Measurements from ENCODE around the gene S100A7.

The S100A7 gene

DNA sequence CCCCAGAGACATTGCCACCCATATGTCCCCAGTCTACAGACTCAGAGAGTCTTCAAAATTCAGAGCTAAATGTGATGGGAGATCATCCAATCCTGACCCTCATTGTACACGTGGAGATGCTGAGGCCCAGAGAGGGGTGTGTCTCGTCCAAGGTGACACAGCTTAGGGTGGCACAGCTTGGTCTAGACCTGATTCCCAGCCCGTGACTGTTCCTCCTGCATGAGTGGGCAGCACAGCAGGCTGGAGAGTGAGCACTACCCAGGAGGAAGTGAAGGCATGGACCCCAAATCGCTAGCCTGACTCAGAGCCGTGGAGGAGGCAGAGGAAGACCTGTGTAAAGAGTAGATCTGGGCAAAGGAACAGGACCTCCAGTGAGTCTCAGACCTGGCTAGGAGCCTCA, 16.4 kb downstream of the S100A7 start:
- ChIA-PET CTCF (no interaction called here), POLR2A (ENCODE audit: low non-redundant PET) (no interaction called here)
- TF ChIP-seq CTCF (conservative IDR thresholded peaks at IDR 0.05; ENCODE audit: low read depth), result no peak
- H3K27ac ChIP-seq, result no peak overlapping the region
- DNase-seq (ENCODE audit: low spot score), result no peak

- CTCF ChIA-PET, result no interaction called here
- POLR2A ChIA-PET (ENCODE audit: low non-redundant PET), result no interaction called here
- no peak overlapping the region for H3K27ac ChIP-seq
- no peak for TF ChIP-seq CTCF (conservative IDR thresholded peaks at IDR 0.05; ENCODE audit: low read depth)
- no peak for DNase-seq (ENCODE audit: low spot score)
Observed at GRCh38 chr1:153443486-153443885, 17.0 kb downstream of the S100A7 start.

DNA sequence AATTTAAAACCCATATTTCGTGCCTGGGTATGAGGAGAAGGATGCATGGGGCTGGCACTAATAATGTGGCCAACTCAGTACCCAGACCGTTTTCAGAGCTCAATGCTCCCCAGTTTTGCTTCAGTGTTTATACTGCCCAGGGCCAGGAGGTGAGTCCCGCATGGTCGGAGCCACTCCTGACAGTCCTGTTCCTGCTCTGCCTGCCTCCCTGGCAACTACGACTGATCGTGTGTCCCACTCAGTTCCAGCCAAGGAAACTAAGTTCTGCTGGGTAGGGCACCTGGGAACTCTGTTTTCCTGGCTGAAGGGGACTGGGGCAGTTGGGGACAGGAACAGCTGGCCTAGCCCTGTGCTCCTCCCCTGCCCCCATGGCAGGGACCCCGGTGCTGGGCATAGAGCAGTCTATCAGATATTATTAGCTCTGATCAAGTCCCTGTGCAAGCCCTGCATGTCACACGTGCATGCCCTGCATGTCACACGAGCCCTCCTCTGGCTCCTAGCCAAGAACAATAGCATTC, 19.2 kb downstream of the S100A7 start:
- no peak for DNase-seq (ENCODE audit: low spot score)
- H3K27ac ChIP-seq, result no peak overlapping the region
- POLR2A ChIA-PET (ENCODE audit: low non-redundant PET), result no interaction called here
- CTCF ChIA-PET, result no interaction called here
- TF ChIP-seq CTCF (conservative IDR thresholded peaks at IDR 0.05; ENCODE audit: low read depth), result no peak

- no peak overlapping the region for H3K27ac ChIP-seq
- no peak for DNase-seq (ENCODE audit: low spot score)
- CTCF ChIA-PET, result no interaction called here
- POLR2A ChIA-PET (ENCODE audit: low non-redundant PET), result no interaction called here
- TF ChIP-seq CTCF (conservative IDR thresholded peaks at IDR 0.05; ENCODE audit: low read depth), result no peak
Observed at GRCh38 chr1:153439273-153439672, 21.2 kb downstream of the S100A7 start.

GRCh38 chr1:153438599-153438998, 21.9 kb downstream of the S100A7 start:
- ChIA-PET CTCF (no interaction called here), POLR2A (ENCODE audit: low non-redundant PET) (no interaction called here)
- no peak for DNase-seq (ENCODE audit: low spot score)
- no peak for TF ChIP-seq CTCF (conservative IDR thresholded peaks at IDR 0.05; ENCODE audit: low read depth)
- no peak overlapping the region for H3K27ac ChIP-seq

- DNase-seq (ENCODE audit: low spot score), result no peak
- H3K27ac ChIP-seq, result no peak overlapping the region
- POLR2A ChIA-PET (ENCODE audit: low non-redundant PET), result no interaction called here
- CTCF ChIA-PET, result interaction anchor here (0.5 to 0.9 kb wide), 2 partner anchors 84 to 85 kb away, joined by 3 read pairs; no protein-coding TSS in a partner anchor
- no peak for TF ChIP-seq CTCF (conservative IDR thresholded peaks at IDR 0.05; ENCODE audit: low read depth)
Observed at GRCh38 chr1:153437236-153437635, 23.2 kb downstream of the S100A7 start.
